IPS-20b (cell line): ENCODE results near the gene CDH4.
A peak's percentile ranks its signal among the peaks of the same experiment; 100 is the strongest.

ENCODE experiments used
- H3K27ac ChIP-seq: one replicate; pipeline ENCODE4 v1.5.1; 2013; ENCODE audit warnings: low read length
- H3K27me3 ChIP-seq: 2 replicates; pipeline ENCODE4 v1.6.1; 2013; ENCODE audit warnings: mild to moderate bottlenecking, low read length, inconsistent platforms; ENCODE audit not compliant: insufficient read depth
- H3K36me3 ChIP-seq: 2 replicates; pipeline ENCODE4 v1.6.1; 2013; ENCODE audit warnings: low read depth, mild to moderate bottlenecking, inconsistent platforms, low read length, moderate library complexity; ENCODE audit not compliant: insufficient read depth
- H3K4me1 ChIP-seq: 2 replicates; pipeline ENCODE4 v1.6.1; 2013; ENCODE audit warnings: mild to moderate bottlenecking, control low read depth, inconsistent platforms, low read length, moderate library complexity; ENCODE audit not compliant: insufficient read depth
- H3K4me3 ChIP-seq: 2 replicates; pipeline ENCODE4 v1.5.1; 2013; ENCODE audit warnings: mild to moderate bottlenecking, low read length, inconsistent platforms
- H3K9ac ChIP-seq: 2 replicates; pipeline ENCODE4 v1.6.1; 2013; ENCODE audit warnings: low read depth, mild to moderate bottlenecking, inconsistent platforms, low read length, moderate library complexity
- H3K9me3 ChIP-seq: 2 replicates; pipeline ENCODE4 v1.6.1; 2013; ENCODE audit warnings: mild to moderate bottlenecking, low read depth, low read length, inconsistent platforms; ENCODE audit not compliant: insufficient read depth

CDH4 gene

DNA sequence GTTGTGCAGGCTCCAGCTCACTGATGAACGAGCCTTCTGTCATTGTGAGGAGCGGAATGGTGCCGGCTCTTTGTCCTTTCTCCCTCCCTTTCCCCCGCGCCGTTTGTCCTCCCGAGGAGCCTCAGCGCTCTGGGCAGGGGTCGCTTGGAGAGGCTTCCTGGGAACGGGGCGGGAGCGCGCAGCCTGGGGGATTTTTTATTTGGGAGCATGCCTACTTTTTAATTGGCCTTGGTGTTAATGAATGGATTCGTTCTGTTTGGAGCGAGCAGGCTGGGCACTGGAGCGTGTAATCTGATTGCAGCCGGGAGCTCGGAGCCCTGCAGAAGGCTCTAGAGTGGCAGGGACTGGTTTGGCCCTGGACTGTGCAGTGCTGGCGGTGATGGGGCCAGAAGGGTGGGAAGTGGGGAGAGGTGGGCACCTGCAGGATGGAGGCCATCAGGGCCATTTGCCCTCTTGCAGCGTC lies 118.8 kb downstream of the CDH4 start:
- no peaks in the 10 kb centered on the region for H3K36me3 ChIP-seq
- H3K27ac ChIP-seq = no peak overlapping the region
- H3K9me3 ChIP-seq = peaks cover 5% of the 10 kb centered on the region; the same call in 1 of the 2 replicates

DNA sequence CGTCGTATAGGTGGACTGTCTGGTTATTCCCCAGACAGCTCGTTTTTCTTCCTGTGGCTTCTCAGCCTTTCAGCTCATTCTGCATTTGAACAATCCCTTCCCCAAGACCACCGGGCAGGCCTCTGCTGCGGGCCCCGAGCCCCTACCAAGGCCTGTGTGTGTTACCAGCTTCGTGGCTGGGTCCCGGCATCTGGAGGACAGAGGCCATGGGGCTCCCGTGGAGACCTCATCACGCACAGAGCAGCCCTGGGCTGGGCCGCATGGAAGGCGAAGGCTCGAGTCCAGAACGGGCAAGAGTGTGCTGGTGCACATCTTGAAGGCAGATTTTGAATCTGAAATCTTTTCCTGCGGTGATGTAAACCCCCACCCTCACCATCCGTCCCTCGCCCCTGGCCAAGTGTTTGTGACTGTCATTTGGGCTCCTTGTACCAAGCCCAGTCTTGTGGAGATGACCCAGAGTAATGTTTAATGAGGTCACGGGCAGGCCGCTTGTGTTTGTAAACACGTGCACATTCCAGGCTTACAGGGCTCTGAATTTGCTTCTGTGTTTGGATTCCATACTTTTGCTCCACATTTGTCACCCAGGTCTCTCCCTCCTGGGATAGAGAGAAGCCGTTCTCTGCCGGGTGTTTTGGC lies 119.6 kb downstream of the CDH4 start:
- H3K27ac ChIP-seq = no peak overlapping the region
- no peaks in the 10 kb centered on the region for H3K4me1 ChIP-seq
- no peaks in the 10 kb centered on the region for H3K36me3 ChIP-seq
- H3K9ac ChIP-seq = no peak overlapping the region
- peaks cover 6% of the 10 kb centered on the region; the same call in 1 of the 2 replicates for H3K9me3 ChIP-seq
- H3K27me3 ChIP-seq = peaks cover 51% of the 10 kb centered on the region
- H3K4me3 ChIP-seq = no peak overlapping the region

More for the DNA sequence above, 118.8 kb downstream of the CDH4 start:
- Histone ChIP-seq H3K27me3 (peaks cover 46% of the 10 kb centered on the region), H3K4me1 (no peaks in the 10 kb centered on the region), H3K4me3 (no peak overlapping the region), H3K9ac (peak overlapping the region; percentile 15; the same call in 1 of the 2 replicates)

DNA sequence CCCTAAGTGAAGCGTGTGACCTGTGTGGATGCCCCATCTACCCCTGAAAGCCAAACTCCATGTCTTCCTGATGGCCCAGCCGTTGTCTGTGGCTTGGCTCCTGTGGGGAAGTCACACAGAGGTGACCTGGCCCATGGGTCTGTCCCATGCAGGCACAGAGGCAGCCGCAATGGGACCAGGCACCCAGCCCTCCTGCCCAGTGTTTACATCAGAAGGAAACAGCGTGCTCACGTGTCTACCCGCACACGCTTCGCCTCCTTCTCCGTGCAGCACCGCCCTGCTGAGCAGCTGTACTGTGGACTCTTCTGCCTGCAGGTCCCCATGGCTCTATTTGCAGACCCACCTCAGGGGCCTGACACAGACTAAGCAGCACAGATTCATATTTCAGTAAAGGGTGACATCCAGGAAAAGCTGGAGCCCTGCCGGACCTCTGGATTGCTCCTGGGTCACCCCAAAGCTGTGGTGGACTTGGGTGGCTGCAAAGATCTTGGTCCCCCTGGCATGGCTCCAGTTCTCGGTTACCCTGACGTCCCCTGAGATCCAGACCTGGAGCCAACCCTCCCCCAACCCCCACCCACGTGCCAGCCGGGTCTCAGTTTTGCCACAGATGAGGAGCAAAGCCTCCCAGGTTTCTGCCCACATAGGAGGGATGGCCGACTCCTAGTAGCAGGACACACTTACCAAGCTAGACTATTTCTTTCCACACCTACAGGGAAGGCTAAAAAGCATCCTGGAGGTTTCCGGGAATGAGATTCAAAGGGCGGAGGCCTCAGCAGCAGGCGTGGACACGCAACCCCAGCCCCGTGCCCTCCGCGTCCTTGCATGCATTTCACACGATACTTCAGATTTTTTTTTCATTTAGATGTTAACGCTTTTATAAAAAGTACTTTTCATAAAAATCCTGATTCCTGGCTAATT lies 120.3 kb downstream of the CDH4 start:
- H3K4me1 ChIP-seq = no peaks in the 10 kb centered on the region
- H3K36me3 ChIP-seq = no peaks in the 10 kb centered on the region
- H3K27me3 ChIP-seq = peaks cover 54% of the 10 kb centered on the region
- H3K4me3 ChIP-seq = no peak overlapping the region
- H3K9me3 ChIP-seq = peaks cover 6% of the 10 kb centered on the region; the same call in 1 of the 2 replicates
- H3K27ac ChIP-seq = no peak overlapping the region
- H3K9ac ChIP-seq = no peak overlapping the region

DNA sequence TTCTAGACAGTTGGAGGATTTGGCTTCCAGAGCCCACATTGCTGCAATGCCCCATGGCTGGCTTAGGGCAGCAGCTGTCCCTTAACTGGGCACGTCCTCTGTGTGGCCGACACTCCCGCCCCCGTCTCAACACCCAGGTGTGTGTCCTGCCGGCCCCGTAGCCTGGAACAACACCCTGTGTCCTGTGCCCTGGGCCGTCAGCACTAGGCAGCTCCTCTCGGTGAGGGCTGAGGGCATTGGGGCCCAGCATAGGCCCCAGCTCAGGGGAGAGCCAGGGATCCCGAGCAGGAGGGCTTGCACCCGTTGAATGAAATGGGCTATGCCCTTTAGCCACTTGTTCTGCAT lies 121.0 kb downstream of the CDH4 start:
- Histone ChIP-seq H3K27ac (no peak overlapping the region), H3K4me3 (no peak overlapping the region), H3K4me1 (no peaks in the 10 kb centered on the region), H3K27me3 (peaks cover 60% of the 10 kb centered on the region), H3K9ac (no peak overlapping the region), H3K9me3 (peaks cover 6% of the 10 kb centered on the region; the same call in 1 of the 2 replicates), H3K36me3 (no peaks in the 10 kb centered on the region)

DNA sequence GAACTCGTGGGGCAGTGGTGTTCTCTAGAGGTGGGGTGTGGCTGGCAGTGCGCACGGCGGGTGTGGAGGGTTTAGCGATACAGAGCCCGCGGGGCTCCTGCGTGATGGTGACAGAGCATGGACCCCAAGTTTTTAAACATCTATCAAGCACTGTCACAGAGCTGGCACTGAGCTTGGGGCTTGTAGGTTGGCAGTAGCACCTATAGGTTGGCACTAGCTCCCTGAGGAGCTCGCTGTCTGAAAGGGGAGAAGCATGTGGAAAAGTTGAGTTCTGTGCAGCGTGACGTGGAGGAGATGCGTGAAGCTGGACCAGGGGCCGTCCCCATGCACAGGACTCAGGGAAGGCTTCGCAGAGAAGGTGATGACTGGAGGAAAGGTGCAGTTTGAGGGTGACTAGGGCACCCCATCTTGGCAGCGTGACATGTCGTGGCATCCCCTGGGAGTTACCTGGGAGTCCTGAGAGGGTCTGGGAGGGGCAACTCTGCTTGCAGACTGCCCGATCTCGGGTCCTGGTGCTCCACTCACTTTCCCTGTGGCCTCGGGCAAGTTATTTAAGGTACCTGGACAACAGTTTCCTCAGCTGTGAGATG lies 122.0 kb downstream of the CDH4 start:
- H3K27me3 ChIP-seq = peaks cover 70% of the 10 kb centered on the region
- no peak overlapping the region for H3K9ac ChIP-seq
- H3K9me3 ChIP-seq = peaks cover 6% of the 10 kb centered on the region; the same call in 1 of the 2 replicates
- no peaks in the 10 kb centered on the region for H3K36me3 ChIP-seq
- no peak overlapping the region for H3K4me3 ChIP-seq
- H3K27ac ChIP-seq = no peak overlapping the region
- no peaks in the 10 kb centered on the region for H3K4me1 ChIP-seq

DNA sequence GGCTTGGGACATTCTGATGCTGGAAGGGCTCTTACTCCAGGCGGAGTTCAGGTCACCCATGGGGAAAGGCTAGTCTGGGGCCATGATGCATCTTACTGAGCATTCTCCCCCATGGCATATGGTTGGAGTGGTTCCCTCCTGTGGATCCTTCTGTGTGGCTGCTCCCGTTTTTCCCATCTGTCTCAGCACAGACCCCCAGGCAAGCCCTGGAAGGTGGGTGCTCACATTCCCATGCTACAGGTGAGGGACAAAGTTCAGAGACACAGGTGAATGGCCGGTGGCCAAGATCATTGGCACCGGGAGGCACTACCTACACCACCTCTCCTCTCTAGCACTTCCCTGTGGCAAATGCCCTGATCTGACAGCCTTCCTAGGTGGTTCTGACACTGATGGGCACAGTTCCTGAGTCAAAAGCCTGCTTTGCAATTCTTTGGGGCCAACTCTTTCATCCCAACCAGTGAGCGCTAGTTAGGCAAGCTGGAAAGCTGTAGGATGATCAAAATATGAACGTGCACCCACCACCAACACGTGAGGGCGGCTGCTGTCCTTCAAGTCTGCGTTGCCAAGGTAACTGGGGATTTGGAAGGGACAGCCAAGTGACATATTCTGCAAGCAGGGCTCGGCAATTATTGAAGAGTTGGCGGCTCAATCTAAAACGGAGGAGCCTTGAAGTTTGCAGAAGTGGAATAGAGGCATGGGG lies 124.6 kb downstream of the CDH4 start:
- Histone ChIP-seq H3K4me3 (no peak overlapping the region), H3K9ac (no peak overlapping the region), H3K36me3 (no peaks in the 10 kb centered on the region), H3K9me3 (peaks cover 6% of the 10 kb centered on the region; the same call in 1 of the 2 replicates), H3K4me1 (no peaks in the 10 kb centered on the region), H3K27me3 (peaks cover 69% of the 10 kb centered on the region), H3K27ac (no peak overlapping the region)

DNA sequence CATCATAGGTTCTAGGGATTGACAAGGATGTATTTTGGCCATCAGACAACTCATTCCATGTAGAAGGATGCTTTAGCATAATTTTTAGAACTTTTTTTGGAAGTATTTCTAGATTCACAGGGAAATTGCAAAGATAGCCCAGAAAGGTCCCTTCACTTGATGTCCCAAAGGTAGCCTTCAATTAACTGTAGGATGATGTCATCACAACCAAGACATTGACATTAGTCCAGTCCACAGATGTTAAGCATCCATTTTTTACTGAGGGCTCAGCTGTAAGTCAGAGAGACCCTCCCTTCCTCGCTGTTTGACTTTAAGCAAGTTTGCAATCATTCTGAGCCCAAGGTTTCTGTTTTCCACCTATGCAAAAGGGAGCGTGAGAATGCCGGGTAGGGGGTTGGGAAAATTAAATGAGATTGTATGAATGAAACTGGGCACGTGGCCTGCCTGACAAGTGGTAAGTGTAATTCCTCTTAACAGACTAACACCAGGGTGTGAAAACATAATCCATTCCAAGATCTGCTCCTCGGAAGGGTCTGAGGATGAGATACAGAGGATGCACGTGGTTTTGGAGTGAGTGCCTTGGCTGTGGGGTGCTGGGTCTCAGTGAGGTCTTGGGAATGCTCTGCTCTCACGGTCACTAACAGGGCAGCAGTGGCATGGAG lies 126.8 kb downstream of the CDH4 start:
- Histone ChIP-seq H3K4me3 (no peak overlapping the region), H3K27me3 (peaks cover 62% of the 10 kb centered on the region), H3K27ac (no peak overlapping the region), H3K9me3 (peaks cover 15% of the 10 kb centered on the region), H3K4me1 (no peaks in the 10 kb centered on the region), H3K36me3 (no peaks in the 10 kb centered on the region), H3K9ac (no peak overlapping the region)

DNA sequence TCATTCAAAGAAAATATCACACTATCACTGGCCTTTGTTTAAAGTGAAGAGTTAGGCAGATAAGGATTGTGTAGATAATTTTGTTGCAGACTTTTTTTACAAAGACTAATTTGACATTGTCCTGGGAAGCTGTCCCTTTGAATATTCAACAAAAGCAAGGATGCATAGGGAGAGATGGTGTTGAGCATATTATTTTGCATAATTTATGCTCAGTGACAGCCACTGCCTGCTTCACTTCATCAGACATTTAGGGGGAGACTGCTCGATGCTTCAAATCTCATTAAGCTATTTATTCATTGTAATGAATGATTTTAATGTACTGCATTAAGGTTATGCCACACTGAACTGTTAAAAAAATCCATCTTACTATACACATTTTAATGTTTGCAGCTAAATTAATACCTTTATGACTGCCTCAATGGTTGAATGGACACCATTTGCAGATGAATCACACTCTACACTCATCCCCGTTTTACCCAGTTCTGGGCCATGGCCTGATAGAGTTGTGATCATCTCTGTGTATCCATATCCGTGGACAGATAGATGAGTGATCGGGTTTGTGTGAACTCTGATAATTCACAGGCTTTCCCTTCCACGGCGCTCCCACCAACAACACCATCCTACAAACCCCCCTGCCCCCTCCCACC lies 128.0 kb downstream of the CDH4 start:
- peaks cover 17% of the 10 kb centered on the region for H3K9me3 ChIP-seq
- H3K27me3 ChIP-seq = peaks cover 52% of the 10 kb centered on the region; the same call in 1 of the 2 replicates
- no peaks in the 10 kb centered on the region for H3K4me1 ChIP-seq
- no peak overlapping the region for H3K9ac ChIP-seq
- no peak overlapping the region for H3K4me3 ChIP-seq
- H3K27ac ChIP-seq = no peak overlapping the region
- H3K36me3 ChIP-seq = no peaks in the 10 kb centered on the region

DNA sequence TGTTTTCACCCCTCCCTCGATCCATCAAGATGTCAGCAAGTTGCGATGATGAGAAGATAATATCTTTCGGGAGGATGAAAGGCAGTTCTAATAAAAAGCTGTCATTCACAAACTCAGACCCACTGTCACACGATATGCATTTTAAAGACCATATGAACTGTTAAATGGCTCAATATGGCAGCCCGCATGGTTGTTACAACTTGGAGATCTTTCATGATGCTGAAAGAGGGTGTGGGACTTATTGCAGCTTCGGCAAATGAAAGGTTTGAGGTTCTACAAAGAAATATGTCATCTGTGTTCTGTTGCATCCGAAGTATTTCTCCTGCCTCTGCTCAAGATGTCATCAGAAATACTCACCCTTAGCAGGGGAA lies 128.5 kb downstream of the CDH4 start:
- no peaks in the 10 kb centered on the region for H3K36me3 ChIP-seq
- peaks cover 15% of the 10 kb centered on the region for H3K9me3 ChIP-seq
- H3K9ac ChIP-seq = no peak overlapping the region
- no peak overlapping the region for H3K27ac ChIP-seq
- H3K4me3 ChIP-seq = no peak overlapping the region
- no peaks in the 10 kb centered on the region for H3K4me1 ChIP-seq
- H3K27me3 ChIP-seq = peaks cover 54% of the 10 kb centered on the region; the same call in 1 of the 2 replicates

DNA sequence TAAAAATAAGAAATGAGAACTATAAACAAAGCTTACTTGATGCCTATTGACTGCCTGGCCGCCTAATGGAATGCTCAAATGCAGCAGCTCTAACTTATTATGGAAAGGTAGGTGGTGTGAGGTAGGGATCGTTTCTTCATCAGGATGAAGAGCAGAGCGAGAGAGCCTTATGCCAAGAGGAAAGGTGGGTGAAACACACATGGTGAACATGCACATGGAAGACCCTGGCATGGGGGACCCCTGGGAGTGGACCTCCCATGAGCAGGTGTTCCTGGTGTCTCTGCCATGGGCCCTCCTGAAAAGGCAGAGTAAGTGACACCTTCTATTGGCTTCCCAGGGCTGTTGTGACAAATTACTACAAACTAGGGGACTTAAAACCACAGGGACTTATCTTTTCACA lies 130.1 kb downstream of the CDH4 start:
- H3K9ac ChIP-seq = no peak overlapping the region
- no peak overlapping the region for H3K4me3 ChIP-seq
- H3K27me3 ChIP-seq = peaks cover 51% of the 10 kb centered on the region; the same call in 1 of the 2 replicates
- no peak overlapping the region for H3K27ac ChIP-seq
- H3K9me3 ChIP-seq = peaks cover 11% of the 10 kb centered on the region
- H3K36me3 ChIP-seq = no peaks in the 10 kb centered on the region
- H3K4me1 ChIP-seq = no peaks in the 10 kb centered on the region
